Caco-2 (cell line): ENCODE data around the gene PIGR. TPM values are rescaled to one million over a fixed set of nuclear protein-coding genes. Genes with fewer than 3 reads are reported as not detected.

ENCODE experiments used
- BruUV-seq: library from RNA; stranded (reverse); fragments of 400-500 nt; replicated peaks from 2 replicates; lab custom pipeline; 2021; lab: Mats Ljungman, UMichigan
- CTCF ChIA-PET: fragments of 300-600 bp; sonication (Branson Sonifier 250); formaldehyde crosslinking; loops from one replicate; lab custom pipeline; 2022; ENCODE audit warnings: antibody characterized with exemption; lab: Charles Lee
- POLR2A ChIA-PET: fragments of 300-600 bp; sonication (Branson Sonifier 250); formaldehyde crosslinking; loops from one replicate; lab custom pipeline; 2022; ENCODE audit warnings: antibody characterized with exemption; lab: Charles Lee
- DNase-seq, 2 experiments: peaks; one replicate each; pipeline versions ENCODE4 v3.0.0 to v3.0.0-alpha.2; 2020 to 2022
- H3K27me3 ChIP-seq: replicated peaks from 2 replicates; pipeline ENCODE4 v1.6.0; 2011; ENCODE audit warnings: low read length; ENCODE audit not compliant: control insufficient read depth, insufficient read depth
- H3K36me3 ChIP-seq: 2 replicates; pipeline ENCODE4 v1.5.1; 2011; ENCODE audit warnings: low read length; ENCODE audit not compliant: control insufficient read depth, insufficient read depth
- H3K4me1 ChIP-seq: fragments of 250-450 bp; sonication (Bioruptor Pico); 2 replicates; pipeline ENCODE4 v1.5.1; 2020; ENCODE audit warnings: mild to moderate bottlenecking
- H3K4me3 ChIP-seq: 2 replicates; pipeline ENCODE4 v1.5.1; 2011; ENCODE audit warnings: low read depth, mild to moderate bottlenecking, control low read depth, low read length
- H3K9me3 ChIP-seq: fragments of 250-450 bp; sonication (Bioruptor Pico); 2 replicates; pipeline ENCODE4 v1.5.1; 2020; ENCODE audit warnings: mild to moderate bottlenecking, moderate library complexity
- H3K27ac Mint-ChIP-seq: one replicate; pipeline ENCODE4 v1.8.0; 2022; ENCODE audit warnings: mixed read lengths; ENCODE audit not compliant: unreplicated experiment
- H3K27me3 Mint-ChIP-seq: one replicate; pipeline ENCODE4 v1.8.0; 2022; ENCODE audit warnings: mixed read lengths; ENCODE audit not compliant: insufficient read depth, unreplicated experiment
- H3K36me3 Mint-ChIP-seq: one replicate; pipeline ENCODE4 v1.8.0; 2022; ENCODE audit warnings: mild to moderate bottlenecking, mixed read lengths; ENCODE audit not compliant: insufficient read depth, unreplicated experiment
- H3K4me1 Mint-ChIP-seq: one replicate; pipeline ENCODE4 v1.8.0; 2022; ENCODE audit warnings: low read depth, mixed read lengths; ENCODE audit not compliant: unreplicated experiment
- H3K4me3 Mint-ChIP-seq: one replicate; pipeline ENCODE4 v1.8.0; 2022; ENCODE audit warnings: mild to moderate bottlenecking, moderate library complexity, mixed read lengths; ENCODE audit not compliant: unreplicated experiment
- H3K9me3 Mint-ChIP-seq: one replicate; pipeline ENCODE4 v1.8.0; 2022; ENCODE audit warnings: mixed read lengths; ENCODE audit not compliant: unreplicated experiment
- CTCF ChIP-seq, 2 experiments: fragments of 200-600 bp in 1 of 2; IDR thresholded peaks; 1 replicate in 1 of 2; 2 replicates in 1 of 2; pipeline versions ENCODE4 v1.5.1 to v1.8.0; 2011 to 2022; ENCODE audit warnings: antibody characterized with exemption in 1 of 2, control low read depth in 1 of 2, inconsistent platforms in 1 of 2, low read depth in 1 of 2, low read length in 1 of 2, mild to moderate bottlenecking in 1 of 2, moderate library complexity in 1 of 2; ENCODE audit not compliant: insufficient read depth in 1 of 2, severe bottlenecking in 1 of 2, unreplicated experiment in 1 of 2
- intact Hi-C: fragments of 100-400 bp; cut with micrococcal nuclease; formaldehyde crosslinking; loops from one replicate; pipeline ENCODE4 v1.10.0; 2022; ENCODE audit not compliant: unreplicated experiment
- total RNA-seq: library from RNA; stranded (reverse); gene quantifications from 2 replicates; pipeline ENCODE4 v1.2.3, GENCODE V29; 2022

PIGR gene
- total RNA-seq, 1 experiment from 2014 or later, result not detected

GRCh38 chr1:206901944-206902343, 44.3 kb downstream of the PIGR start:
- CTCF ChIA-PET, result interaction anchor here (1.4 kb wide), 1 partner anchor 10 kb away, joined by 3 read pairs; no protein-coding TSS in a partner anchor
- Histone ChIP-seq H3K27me3 (no peaks in the 10 kb centered on the region; the same call in 1 of the 2 replicates), H3K4me1 (no peaks in the 10 kb centered on the region), H3K36me3 (no peaks in the 10 kb centered on the region), H3K9me3 (no peaks in the 10 kb centered on the region), H3K4me3 (no peak overlapping the region)
- no peak for DNase-seq
- Mint-ChIP-seq H3K4me1 (no peaks in the 10 kb centered on the region), H3K4me3 (no peak overlapping the region), H3K9me3 (no peaks in the 10 kb centered on the region), H3K27ac (no peak overlapping the region), H3K36me3 (no peaks in the 10 kb centered on the region), H3K27me3 (peaks cover 16% of the 10 kb centered on the region)
- intact Hi-C loops, result no loop called here
- POLR2A ChIA-PET, result no interaction called here
- TF ChIP-seq CTCF (IDR thresholded peaks at IDR 0.05; ENCODE audit: insufficient read depth in 1 of 2, low read depth in 1 of 2, low read length in 1 of 2, severe bottlenecking in 1 of 2, unreplicated experiment in 1 of 2), result no peak
- BruUV-seq, result no TSS peak

GRCh38 chr1:206900149-206900548, 46.1 kb downstream of the PIGR start:
- POLR2A ChIA-PET, result no interaction called here
- H3K4me1 Mint-ChIP-seq, result peaks cover 7% of the 10 kb centered on the region

DNA sequence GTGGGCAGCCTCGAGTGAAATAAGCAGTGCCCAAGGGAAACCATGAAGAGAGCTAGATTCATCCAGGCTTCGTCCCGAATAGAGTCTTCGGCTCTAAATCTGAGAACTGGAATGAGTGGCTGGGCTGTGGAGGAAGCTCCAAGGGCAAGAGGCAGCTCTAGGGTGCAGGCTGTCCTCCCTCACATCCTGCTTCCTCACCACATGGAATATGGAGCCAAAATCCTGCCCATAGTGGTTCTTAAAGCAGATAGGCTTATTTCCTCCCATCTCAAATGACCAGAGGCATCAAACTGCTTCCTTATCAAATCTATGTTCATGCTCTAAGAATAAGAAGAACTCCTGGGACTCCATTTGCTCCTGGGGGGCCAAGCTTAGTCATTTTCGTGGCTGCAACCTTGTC, 46.5 kb downstream of the PIGR start:
- Histone ChIP-seq H3K27me3 (no peaks in the 10 kb centered on the region), H3K4me3 (no peak overlapping the region), H3K4me1 (no peaks in the 10 kb centered on the region), H3K36me3 (no peaks in the 10 kb centered on the region), H3K9me3 (no peaks in the 10 kb centered on the region)
- POLR2A ChIA-PET, result no interaction called here
- BruUV-seq, result no TSS peak
- H3K27me3 Mint-ChIP-seq, result peaks cover 8% of the 10 kb centered on the region
- no peak for DNase-seq
- intact Hi-C loops, result no loop called here
- H3K4me1 Mint-ChIP-seq, result peaks cover 7% of the 10 kb centered on the region
- no peak overlapping the region for H3K27ac Mint-ChIP-seq
- no peak for TF ChIP-seq CTCF (IDR thresholded peaks at IDR 0.05; ENCODE audit: insufficient read depth in 1 of 2, low read depth in 1 of 2, low read length in 1 of 2, severe bottlenecking in 1 of 2, unreplicated experiment in 1 of 2)
- H3K4me3 Mint-ChIP-seq, result no peak overlapping the region
- CTCF ChIA-PET, result interaction anchor here (0.6 to 1.4 kb wide), 2 partner anchors 10 to 13 kb away, joined by 3 to 4 read pairs; no protein-coding TSS in a partner anchor
- no peaks in the 10 kb centered on the region for H3K36me3 Mint-ChIP-seq
- no peaks in the 10 kb centered on the region for H3K9me3 Mint-ChIP-seq

More at GRCh38 chr1:206900149-206900548, 46.1 kb downstream of the PIGR start:
- TF ChIP-seq CTCF (IDR thresholded peaks at IDR 0.05; ENCODE audit: insufficient read depth in 1 of 2, low read depth in 1 of 2, low read length in 1 of 2, severe bottlenecking in 1 of 2, unreplicated experiment in 1 of 2), result no peak
- CTCF ChIA-PET, result interaction anchor here (0.6 to 1.4 kb wide), 2 partner anchors 9 to 12 kb away, joined by 3 to 4 read pairs; no protein-coding TSS in a partner anchor
- H3K9me3 ChIP-seq, result no peaks in the 10 kb centered on the region
- BruUV-seq, result no TSS peak
- Mint-ChIP-seq H3K36me3 (no peaks in the 10 kb centered on the region), H3K9me3 (no peaks in the 10 kb centered on the region), H3K27me3 (peaks cover 10% of the 10 kb centered on the region), H3K27ac (no peak overlapping the region), H3K4me3 (no peak overlapping the region)
- intact Hi-C loops, result no loop called here
- H3K4me3 ChIP-seq, result no peak overlapping the region
- DNase-seq, result no peak
- no peaks in the 10 kb centered on the region for H3K36me3 ChIP-seq
- no peaks in the 10 kb centered on the region for H3K4me1 ChIP-seq
- no peaks in the 10 kb centered on the region for H3K27me3 ChIP-seq
